HepG2 (cell line): ENCODE data around the gene SALL4. TPM values are rescaled to one million over a fixed set of nuclear protein-coding genes. Genes with fewer than 3 reads are reported as not detected.

Source experiments
- ATF1 ChIP-seq: IDR thresholded peaks from 2 replicates; pipeline ENCODE4 v1.6.1; 2016; ENCODE audit warnings: mild to moderate bottlenecking, control low read depth
- FLYWCH1 ChIP-seq: sonication (generic); formaldehyde crosslinking; IDR thresholded peaks from 2 replicates; pipeline ENCODE4 v1.8.1; 2023; ENCODE audit warnings: mild to moderate bottlenecking, missing genetic modification reagents
- FOXA3 ChIP-seq: IDR thresholded peaks from 2 replicates; pipeline ENCODE4 v1.6.1; 2016; ENCODE audit warnings: missing genetic modification reagents, missing compliant biosample characterization
- HMG20A ChIP-seq: IDR thresholded peaks from 2 replicates; pipeline ENCODE4 v1.6.1; 2016; ENCODE audit warnings: borderline replicate concordance
- KDM4B ChIP-seq: sonication (generic); formaldehyde crosslinking; IDR thresholded peaks from 2 replicates; pipeline ENCODE4 v1.4.0; 2020; ENCODE audit warnings: missing genetic modification reagents
- POGZ ChIP-seq: sonication (generic); formaldehyde crosslinking; IDR thresholded peaks from 2 replicates; pipeline ENCODE4 v1.4.0; 2020; ENCODE audit warnings: mild to moderate bottlenecking, missing genetic modification reagents
- TBX2 ChIP-seq: sonication (generic); formaldehyde crosslinking; IDR thresholded peaks from 2 replicates; pipeline ENCODE4 v1.5.0; 2020; ENCODE audit warnings: missing genetic modification reagents, mild to moderate bottlenecking, borderline replicate concordance
- ZBTB20 ChIP-seq: sonication (generic); formaldehyde crosslinking; IDR thresholded peaks from 2 replicates; pipeline ENCODE4 v1.8.1; 2023; ENCODE audit warnings: missing genetic modification reagents, low read depth, mild to moderate bottlenecking, borderline replicate concordance
- ZNF607 ChIP-seq: sonication (generic); formaldehyde crosslinking; IDR thresholded peaks from 2 replicates; pipeline ENCODE4 v1.5.1; 2020; ENCODE audit warnings: missing genetic modification reagents, mild to moderate bottlenecking, borderline replicate concordance
- polyA plus RNA-seq, 8 experiments: library from polyadenylated mRNA; depleted of rRNA in 3 of 8; stranded (reverse) in 7 of 8; unstranded in 1 of 8; fragments of >200 nt; fragmentation: Illumina TruSeq in 4 of 8; extraction: Trizol in 4 of 8; gene quantifications; 2 replicates each; pipeline versions ENCODE4 v1.2.1 to v1.2.3, GENCODE V29; 2011 to 2016; ENCODE audit warnings: low read depth in 4 of 8, missing spikeins in 1 of 8, mixed read lengths in 1 of 8; ENCODE audit not compliant: insufficient read depth in 1 of 8
- total RNA-seq, 5 experiments: library from RNA; depleted of rRNA; stranded (reverse); fragments of >200 nt; fragmentation: Illumina TruSeq; extraction: Trizol; gene quantifications; 2 replicates each; pipeline ENCODE4 v1.2.3, GENCODE V29; 2016; ENCODE audit warnings: low read depth in 1 of 5
- TF ChIP-seq, protein P1 (sequence below): sonication (generic); formaldehyde crosslinking; IDR thresholded peaks from 2 replicates; pipeline ENCODE4; 2020; ENCODE audit warnings: missing genetic modification reagents, mild to moderate bottlenecking, borderline replicate concordance
- TF ChIP-seq, protein P2 (sequence below): sonication (generic); formaldehyde crosslinking; IDR thresholded peaks from 2 replicates; pipeline ENCODE4 v1.4.0; 2020; ENCODE audit warnings: mild to moderate bottlenecking, missing genetic modification reagents
- TF ChIP-seq, protein P3 (sequence below): sonication (generic); formaldehyde crosslinking; conservative IDR thresholded peaks from 2 replicates; pipeline ENCODE4 v1.4.0; 2020; ENCODE audit warnings: mild to moderate bottlenecking, missing genetic modification reagents, moderate library complexity
- TF ChIP-seq, protein P4 (sequence below): sonication (generic); formaldehyde crosslinking; IDR thresholded peaks from 2 replicates; pipeline ENCODE4 v1.8.1; 2023; ENCODE audit warnings: mild to moderate bottlenecking, missing genetic modification reagents
- TF ChIP-seq, protein P5 (sequence below): IDR thresholded peaks from 2 replicates; pipeline ENCODE4 v1.4.0; 2020; ENCODE audit warnings: mild to moderate bottlenecking, missing genetic modification reagents

SALL4 gene
- total and polyA plus RNA-seq, 2 of the 13 experiments (the other 11 are each of a cell fraction or from before 2014, with no cell fraction given), result 0.33 to 1.8 TPM

DNA sequence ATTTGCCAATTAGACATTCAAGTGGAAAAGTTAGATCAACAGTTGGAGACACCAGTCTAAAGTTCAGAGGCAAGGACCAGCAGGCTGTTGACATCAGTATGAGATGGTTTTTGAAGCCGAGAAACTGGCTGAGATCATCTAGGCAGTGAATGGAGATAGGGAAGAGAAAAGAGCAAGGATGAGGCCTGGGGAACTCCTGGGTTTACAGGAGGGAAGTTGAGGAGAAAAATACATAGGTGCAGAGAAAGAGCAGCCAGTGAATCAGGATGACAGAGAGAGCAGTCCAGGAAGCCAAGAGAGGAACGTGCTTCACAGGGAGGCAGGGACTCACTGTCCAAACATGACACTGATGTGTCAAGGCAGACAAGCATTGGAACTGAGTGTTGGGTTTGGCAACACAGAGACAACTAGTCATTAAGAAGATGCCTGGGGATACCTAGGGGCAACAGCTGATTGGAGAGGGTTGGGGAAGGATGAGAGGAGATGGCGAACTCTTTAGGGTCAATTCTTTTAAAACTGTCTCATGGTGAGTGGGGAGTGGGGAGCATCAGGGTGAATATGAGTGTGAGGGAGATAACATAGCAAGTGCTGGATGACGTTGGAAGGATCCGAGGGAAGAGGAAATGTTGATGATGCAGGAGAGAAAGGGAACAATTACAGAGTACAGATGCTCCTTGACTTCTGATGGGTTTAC lies 13.2 kb upstream of the SALL4 start (continued):
- TF ChIP-seq, protein P1, sequence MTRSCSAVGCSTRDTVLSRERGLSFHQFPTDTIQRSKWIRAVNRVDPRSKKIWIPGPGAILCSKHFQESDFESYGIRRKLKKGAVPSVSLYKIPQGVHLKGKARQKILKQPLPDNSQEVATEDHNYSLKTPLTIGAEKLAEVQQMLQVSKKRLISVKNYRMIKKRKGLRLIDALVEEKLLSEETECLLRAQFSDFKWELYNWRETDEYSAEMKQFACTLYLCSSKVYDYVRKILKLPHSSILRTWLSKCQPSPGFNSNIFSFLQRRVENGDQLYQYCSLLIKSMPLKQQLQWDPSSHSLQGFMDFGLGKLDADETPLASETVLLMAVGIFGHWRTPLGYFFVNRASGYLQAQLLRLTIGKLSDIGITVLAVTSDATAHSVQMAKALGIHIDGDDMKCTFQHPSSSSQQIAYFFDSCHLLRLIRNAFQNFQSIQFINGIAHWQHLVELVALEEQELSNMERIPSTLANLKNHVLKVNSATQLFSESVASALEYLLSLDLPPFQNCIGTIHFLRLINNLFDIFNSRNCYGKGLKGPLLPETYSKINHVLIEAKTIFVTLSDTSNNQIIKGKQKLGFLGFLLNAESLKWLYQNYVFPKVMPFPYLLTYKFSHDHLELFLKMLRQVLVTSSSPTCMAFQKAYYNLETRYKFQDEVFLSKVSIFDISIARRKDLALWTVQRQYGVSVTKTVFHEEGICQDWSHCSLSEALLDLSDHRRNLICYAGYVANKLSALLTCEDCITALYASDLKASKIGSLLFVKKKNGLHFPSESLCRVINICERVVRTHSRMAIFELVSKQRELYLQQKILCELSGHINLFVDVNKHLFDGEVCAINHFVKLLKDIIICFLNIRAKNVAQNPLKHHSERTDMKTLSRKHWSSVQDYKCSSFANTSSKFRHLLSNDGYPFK (CRISPR knock-in tag), result no peak
- no peak for TF ChIP-seq POGZ (CRISPR knock-in tag)
- TF ChIP-seq ZNF607 (CRISPR knock-in tag), result 0 out of 2 replicates have a peak, but pooled peaks have one; percentile 25
- TF ChIP-seq ATF1 (CRISPR knock-in tag), result no peak
- TF ChIP-seq FOXA3, result peak; percentile 81
- TF ChIP-seq, protein P2, sequence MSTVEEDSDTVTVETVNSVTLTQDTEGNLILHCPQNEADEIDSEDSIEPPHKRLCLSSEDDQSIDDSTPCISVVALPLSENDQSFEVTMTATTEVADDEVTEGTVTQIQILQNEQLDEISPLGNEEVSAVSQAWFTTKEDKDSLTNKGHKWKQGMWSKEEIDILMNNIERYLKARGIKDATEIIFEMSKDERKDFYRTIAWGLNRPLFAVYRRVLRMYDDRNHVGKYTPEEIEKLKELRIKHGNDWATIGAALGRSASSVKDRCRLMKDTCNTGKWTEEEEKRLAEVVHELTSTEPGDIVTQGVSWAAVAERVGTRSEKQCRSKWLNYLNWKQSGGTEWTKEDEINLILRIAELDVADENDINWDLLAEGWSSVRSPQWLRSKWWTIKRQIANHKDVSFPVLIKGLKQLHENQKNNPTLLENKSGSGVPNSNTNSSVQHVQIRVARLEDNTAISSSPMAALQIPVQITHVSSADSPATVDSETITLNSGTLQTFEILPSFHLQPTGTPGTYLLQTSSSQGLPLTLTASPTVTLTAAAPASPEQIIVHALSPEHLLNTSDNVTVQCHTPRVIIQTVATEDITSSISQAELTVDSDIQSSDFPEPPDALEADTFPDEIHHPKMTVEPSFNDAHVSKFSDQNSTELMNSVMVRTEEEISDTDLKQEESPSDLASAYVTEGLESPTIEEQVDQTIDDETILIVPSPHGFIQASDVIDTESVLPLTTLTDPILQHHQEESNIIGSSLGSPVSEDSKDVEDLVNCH, result no peak
- TF ChIP-seq, protein P3, sequence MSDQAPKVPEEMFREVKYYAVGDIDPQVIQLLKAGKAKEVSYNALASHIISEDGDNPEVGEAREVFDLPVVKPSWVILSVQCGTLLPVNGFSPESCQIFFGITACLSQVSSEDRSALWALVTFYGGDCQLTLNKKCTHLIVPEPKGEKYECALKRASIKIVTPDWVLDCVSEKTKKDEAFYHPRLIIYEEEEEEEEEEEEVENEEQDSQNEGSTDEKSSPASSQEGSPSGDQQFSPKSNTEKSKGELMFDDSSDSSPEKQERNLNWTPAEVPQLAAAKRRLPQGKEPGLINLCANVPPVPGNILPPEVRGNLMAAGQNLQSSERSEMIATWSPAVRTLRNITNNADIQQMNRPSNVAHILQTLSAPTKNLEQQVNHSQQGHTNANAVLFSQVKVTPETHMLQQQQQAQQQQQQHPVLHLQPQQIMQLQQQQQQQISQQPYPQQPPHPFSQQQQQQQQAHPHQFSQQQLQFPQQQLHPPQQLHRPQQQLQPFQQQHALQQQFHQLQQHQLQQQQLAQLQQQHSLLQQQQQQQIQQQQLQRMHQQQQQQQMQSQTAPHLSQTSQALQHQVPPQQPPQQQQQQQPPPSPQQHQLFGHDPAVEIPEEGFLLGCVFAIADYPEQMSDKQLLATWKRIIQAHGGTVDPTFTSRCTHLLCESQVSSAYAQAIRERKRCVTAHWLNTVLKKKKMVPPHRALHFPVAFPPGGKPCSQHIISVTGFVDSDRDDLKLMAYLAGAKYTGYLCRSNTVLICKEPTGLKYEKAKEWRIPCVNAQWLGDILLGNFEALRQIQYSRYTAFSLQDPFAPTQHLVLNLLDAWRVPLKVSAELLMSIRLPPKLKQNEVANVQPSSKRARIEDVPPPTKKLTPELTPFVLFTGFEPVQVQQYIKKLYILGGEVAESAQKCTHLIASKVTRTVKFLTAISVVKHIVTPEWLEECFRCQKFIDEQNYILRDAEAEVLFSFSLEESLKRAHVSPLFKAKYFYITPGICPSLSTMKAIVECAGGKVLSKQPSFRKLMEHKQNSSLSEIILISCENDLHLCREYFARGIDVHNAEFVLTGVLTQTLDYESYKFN (CRISPR knock-in tag), result peak; percentile 84
- peak; percentile 31; the same call in 1 of the 2 replicates for TF ChIP-seq TBX2
- TF ChIP-seq FLYWCH1 (CRISPR knock-in tag), result no peak
- peak; percentile 18; the same call in 1 of the 2 replicates for TF ChIP-seq HMG20A
- peak; percentile 47; the same call in 1 of the 2 replicates for TF ChIP-seq ZBTB20
- no peak for TF ChIP-seq KDM4B (CRISPR knock-in tag)
- TF ChIP-seq, protein P4, sequence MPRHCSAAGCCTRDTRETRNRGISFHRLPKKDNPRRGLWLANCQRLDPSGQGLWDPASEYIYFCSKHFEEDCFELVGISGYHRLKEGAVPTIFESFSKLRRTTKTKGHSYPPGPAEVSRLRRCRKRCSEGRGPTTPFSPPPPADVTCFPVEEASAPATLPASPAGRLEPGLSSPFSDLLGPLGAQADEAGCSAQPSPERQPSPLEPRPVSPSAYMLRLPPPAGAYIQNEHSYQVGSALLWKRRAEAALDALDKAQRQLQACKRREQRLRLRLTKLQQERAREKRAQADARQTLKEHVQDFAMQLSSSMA (CRISPR knock-in tag), result no peak
- TF ChIP-seq, protein P5, sequence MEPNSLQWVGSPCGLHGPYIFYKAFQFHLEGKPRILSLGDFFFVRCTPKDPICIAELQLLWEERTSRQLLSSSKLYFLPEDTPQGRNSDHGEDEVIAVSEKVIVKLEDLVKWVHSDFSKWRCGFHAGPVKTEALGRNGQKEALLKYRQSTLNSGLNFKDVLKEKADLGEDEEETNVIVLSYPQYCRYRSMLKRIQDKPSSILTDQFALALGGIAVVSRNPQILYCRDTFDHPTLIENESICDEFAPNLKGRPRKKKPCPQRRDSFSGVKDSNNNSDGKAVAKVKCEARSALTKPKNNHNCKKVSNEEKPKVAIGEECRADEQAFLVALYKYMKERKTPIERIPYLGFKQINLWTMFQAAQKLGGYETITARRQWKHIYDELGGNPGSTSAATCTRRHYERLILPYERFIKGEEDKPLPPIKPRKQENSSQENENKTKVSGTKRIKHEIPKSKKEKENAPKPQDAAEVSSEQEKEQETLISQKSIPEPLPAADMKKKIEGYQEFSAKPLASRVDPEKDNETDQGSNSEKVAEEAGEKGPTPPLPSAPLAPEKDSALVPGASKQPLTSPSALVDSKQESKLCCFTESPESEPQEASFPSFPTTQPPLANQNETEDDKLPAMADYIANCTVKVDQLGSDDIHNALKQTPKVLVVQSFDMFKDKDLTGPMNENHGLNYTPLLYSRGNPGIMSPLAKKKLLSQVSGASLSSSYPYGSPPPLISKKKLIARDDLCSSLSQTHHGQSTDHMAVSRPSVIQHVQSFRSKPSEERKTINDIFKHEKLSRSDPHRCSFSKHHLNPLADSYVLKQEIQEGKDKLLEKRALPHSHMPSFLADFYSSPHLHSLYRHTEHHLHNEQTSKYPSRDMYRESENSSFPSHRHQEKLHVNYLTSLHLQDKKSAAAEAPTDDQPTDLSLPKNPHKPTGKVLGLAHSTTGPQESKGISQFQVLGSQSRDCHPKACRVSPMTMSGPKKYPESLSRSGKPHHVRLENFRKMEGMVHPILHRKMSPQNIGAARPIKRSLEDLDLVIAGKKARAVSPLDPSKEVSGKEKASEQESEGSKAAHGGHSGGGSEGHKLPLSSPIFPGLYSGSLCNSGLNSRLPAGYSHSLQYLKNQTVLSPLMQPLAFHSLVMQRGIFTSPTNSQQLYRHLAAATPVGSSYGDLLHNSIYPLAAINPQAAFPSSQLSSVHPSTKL (CRISPR knock-in tag), result peak; percentile 49; the same call in 1 of the 2 replicates
